Activated CD4-positive, alpha-beta memory T cell treated with anti-CD3 and anti-CD28 coated beads for 36 hours (primary cell): ENCODE data around the gene JAKMIP3. TPM values are rescaled to one million over a fixed set of nuclear protein-coding genes. Genes with fewer than 3 reads are reported as not detected.

Experiments
- CTCF ChIA-PET: fragments of 350-600 bp; sonication (Branson Sonifier 250); formaldehyde crosslinking; loops from one replicate; lab custom pipeline; 2021; ENCODE audit warnings: antibody characterized with exemption, inconsistent platforms; lab: Charles Lee
- POLR2A ChIA-PET: fragments of 350-600 bp; sonication (Branson Sonifier 250); formaldehyde crosslinking; loops from one replicate; lab custom pipeline; 2021; ENCODE audit warnings: antibody characterized with exemption; lab: Charles Lee
- DNase-seq: peaks from one replicate; pipeline ENCODE4 v3.0.0-alpha.2; 2020
- H3K27ac Mint-ChIP-seq: one replicate; pipeline ENCODE4 v1.8.0; 2021; ENCODE audit warnings: mixed read lengths
- H3K27me3 Mint-ChIP-seq: one replicate; pipeline ENCODE4 v1.8.0; 2021; ENCODE audit warnings: mixed read lengths
- H3K36me3 Mint-ChIP-seq: one replicate; pipeline ENCODE4 v1.8.0; 2021; ENCODE audit warnings: mixed read lengths
- H3K4me1 Mint-ChIP-seq: one replicate; pipeline ENCODE4 v1.8.0; 2021; ENCODE audit warnings: low read depth, mixed read lengths
- H3K4me3 Mint-ChIP-seq: one replicate; pipeline ENCODE4 v1.8.0; 2021; ENCODE audit warnings: mild to moderate bottlenecking, mixed read lengths
- H3K9me3 Mint-ChIP-seq: one replicate; pipeline ENCODE4 v1.8.0; 2021; ENCODE audit warnings: mixed read lengths
- intact Hi-C: fragments of 100-400 bp; cut with micrococcal nuclease; formaldehyde crosslinking; loops from one replicate; pipeline ENCODE4 v1.15.1; 2023
- total RNA-seq, 2 experiments: library from RNA; stranded (reverse); gene quantifications; one replicate each; pipeline ENCODE4 v1.2.3, GENCODE V29; 2021

Gene JAKMIP3
- total RNA-seq, 2 experiments from 2014 or later = 0.77 to 0.95 TPM

GRCh38 chr10:132095403-132096113 lies 29.8 kb downstream of the JAKMIP3 start:
- Mint-ChIP-seq H3K4me1 (peaks cover 2% of the 10 kb centered on the region), H3K36me3 (no peaks in the 10 kb centered on the region), H3K27me3 (peaks cover 21% of the 10 kb centered on the region), H3K9me3 (no peaks in the 10 kb centered on the region), H3K4me3 (no peak overlapping the region), H3K27ac (no peak overlapping the region)
- intact Hi-C loops = no loop called here
- ChIA-PET POLR2A (no interaction called here), CTCF (no interaction called here)
- DNase-seq = no peak

DNA sequence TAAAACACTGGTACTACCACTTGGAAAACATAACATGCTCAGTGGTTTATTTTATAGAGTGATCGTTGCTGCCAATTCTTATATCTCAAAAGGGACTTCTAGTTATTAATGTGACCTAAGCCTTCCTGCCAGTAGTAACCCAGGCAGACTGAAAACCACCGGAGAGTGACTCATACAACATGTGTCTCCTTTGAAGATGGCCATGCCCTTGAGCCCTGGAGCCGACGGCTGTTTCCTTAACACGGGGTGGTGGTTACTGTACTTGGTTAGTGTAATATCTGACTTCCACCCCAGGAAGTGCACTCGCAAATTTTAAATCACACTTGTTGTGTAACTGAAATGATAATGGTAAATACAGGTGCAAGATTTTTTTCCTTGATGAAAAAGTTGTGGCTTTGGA lies 30.5 kb downstream of the JAKMIP3 start:
- Mint-ChIP-seq H3K36me3 (no peaks in the 10 kb centered on the region), H3K9me3 (no peaks in the 10 kb centered on the region), H3K27ac (no peak overlapping the region), H3K4me1 (peaks cover 2% of the 10 kb centered on the region), H3K27me3 (peaks cover 24% of the 10 kb centered on the region), H3K4me3 (no peak overlapping the region)
- intact Hi-C loops = no loop called here
- peak; percentile 36 for DNase-seq
- ChIA-PET CTCF (no interaction called here), POLR2A (no interaction called here)

- peaks cover 2% of the 10 kb centered on the region for H3K4me1 Mint-ChIP-seq
- peaks cover 24% of the 10 kb centered on the region for H3K27me3 Mint-ChIP-seq
- no peak overlapping the region for H3K4me3 Mint-ChIP-seq
- DNase-seq = no peak
- no peaks in the 10 kb centered on the region for H3K9me3 Mint-ChIP-seq
- POLR2A ChIA-PET = no interaction called here
- no peaks in the 10 kb centered on the region for H3K36me3 Mint-ChIP-seq
- CTCF ChIA-PET = no interaction called here
- intact Hi-C loops = no loop called here
- no peak overlapping the region for H3K27ac Mint-ChIP-seq
Observed at GRCh38 chr10:132096863-132097478, 31.2 kb downstream of the JAKMIP3 start.

GRCh38 chr10:132097609-132098377 lies 32.0 kb downstream of the JAKMIP3 start:
- Mint-ChIP-seq H3K4me1 (peaks cover 2% of the 10 kb centered on the region), H3K36me3 (no peaks in the 10 kb centered on the region), H3K4me3 (no peak overlapping the region), H3K27me3 (peaks cover 21% of the 10 kb centered on the region), H3K9me3 (no peaks in the 10 kb centered on the region), H3K27ac (no peak overlapping the region)
- ChIA-PET CTCF (no interaction called here), POLR2A (no interaction called here)
- DNase-seq = no peak
- intact Hi-C loops = no loop called here

- Mint-ChIP-seq H3K27ac (no peak overlapping the region), H3K4me3 (no peak overlapping the region), H3K27me3 (peaks cover 21% of the 10 kb centered on the region), H3K36me3 (no peaks in the 10 kb centered on the region), H3K4me1 (peaks cover 2% of the 10 kb centered on the region), H3K9me3 (no peaks in the 10 kb centered on the region)
- no peak for DNase-seq
- POLR2A ChIA-PET = no interaction called here
- intact Hi-C loops = no loop called here
- CTCF ChIA-PET = no interaction called here
Observed at GRCh38 chr10:132098539-132099388, 33.0 kb downstream of the JAKMIP3 start.

DNA sequence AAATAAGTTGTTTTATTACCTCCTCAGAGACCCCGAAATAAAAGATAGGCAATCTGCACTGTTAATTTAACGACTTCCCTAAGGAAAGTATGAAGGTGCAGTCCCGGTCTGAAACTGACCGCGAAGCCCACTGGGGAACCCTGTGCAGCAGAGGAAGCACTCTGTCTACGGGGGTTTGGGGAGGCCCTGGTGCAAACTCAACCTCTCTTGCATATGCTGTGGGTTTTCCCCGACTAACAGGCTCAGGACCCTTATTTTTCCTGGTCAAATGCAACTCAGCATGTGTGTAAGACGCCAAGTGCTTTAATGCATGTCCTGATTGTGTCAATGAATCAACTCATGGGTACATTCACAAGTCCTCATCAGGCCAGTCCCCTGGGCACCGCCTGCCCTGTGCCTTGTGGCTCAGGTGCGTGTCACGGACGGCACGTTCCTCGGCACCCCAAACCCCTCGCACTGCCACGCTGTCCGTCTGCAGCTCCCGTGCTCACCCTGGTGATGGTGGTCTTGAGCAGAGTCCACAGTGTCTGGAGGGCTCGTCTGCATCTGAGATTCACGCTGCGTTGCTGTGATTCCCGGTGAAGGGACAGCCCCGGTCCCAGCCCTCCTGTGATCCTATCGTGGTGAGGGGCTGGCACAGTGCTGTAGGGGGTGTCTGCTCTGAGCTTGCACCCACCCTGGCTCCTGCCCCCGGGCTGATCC lies 33.8 kb downstream of the JAKMIP3 start:
- CTCF ChIA-PET = no interaction called here
- no peaks in the 10 kb centered on the region for H3K9me3 Mint-ChIP-seq

DNA sequence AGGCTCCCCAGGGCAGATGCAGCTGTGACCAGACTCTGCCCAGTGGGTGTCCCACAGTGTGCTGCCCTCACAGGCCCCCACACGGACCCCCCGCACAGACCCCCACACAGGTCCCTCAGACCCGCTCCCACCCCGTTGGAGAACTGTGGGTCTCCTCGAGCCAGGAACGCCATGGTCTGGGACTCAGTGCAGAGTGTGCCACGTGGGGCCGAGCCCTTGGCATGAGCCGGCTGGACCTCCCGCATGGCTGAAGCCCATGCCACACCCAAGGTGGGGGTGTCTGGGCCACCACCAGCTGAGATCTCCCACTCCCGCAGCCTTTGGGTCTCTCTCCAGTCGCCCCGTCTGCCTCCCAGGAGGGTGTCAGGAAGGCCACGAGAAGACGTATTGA lies 34.3 kb downstream of the JAKMIP3 start:
- Mint-ChIP-seq H3K9me3 (no peaks in the 10 kb centered on the region), H3K27me3 (peaks cover 16% of the 10 kb centered on the region), H3K36me3 (no peaks in the 10 kb centered on the region), H3K27ac (no peak overlapping the region), H3K4me3 (no peak overlapping the region), H3K4me1 (peaks cover 2% of the 10 kb centered on the region)
- no peak for DNase-seq
- ChIA-PET POLR2A (no interaction called here), CTCF (no interaction called here)
- intact Hi-C loops = no loop called here

More for the DNA sequence above, 33.8 kb downstream of the JAKMIP3 start:
- Mint-ChIP-seq H3K27ac (no peak overlapping the region), H3K4me3 (no peak overlapping the region), H3K4me1 (peaks cover 2% of the 10 kb centered on the region), H3K27me3 (peaks cover 19% of the 10 kb centered on the region), H3K36me3 (no peaks in the 10 kb centered on the region)
- intact Hi-C loops = no loop called here
- POLR2A ChIA-PET = no interaction called here
- no peak for DNase-seq

GRCh38 chr10:132100556-132101349 lies 35.0 kb downstream of the JAKMIP3 start:
- DNase-seq = no peak
- H3K36me3 Mint-ChIP-seq = no peaks in the 10 kb centered on the region
- no peak overlapping the region for H3K4me3 Mint-ChIP-seq
- intact Hi-C loops = no loop called here
- ChIA-PET CTCF (no interaction called here), POLR2A (no interaction called here)
- no peaks in the 10 kb centered on the region for H3K9me3 Mint-ChIP-seq
- H3K27me3 Mint-ChIP-seq = peaks cover 13% of the 10 kb centered on the region
- peaks cover 2% of the 10 kb centered on the region for H3K4me1 Mint-ChIP-seq
- H3K27ac Mint-ChIP-seq = no peak overlapping the region

- no peak overlapping the region for H3K27ac Mint-ChIP-seq
- no peaks in the 10 kb centered on the region for H3K9me3 Mint-ChIP-seq
- DNase-seq = no peak
- H3K36me3 Mint-ChIP-seq = no peaks in the 10 kb centered on the region
- H3K27me3 Mint-ChIP-seq = peaks cover 11% of the 10 kb centered on the region
- ChIA-PET POLR2A (no interaction called here), CTCF (interaction anchor here (0.6 kb wide), 1 partner anchor 759 kb away, joined by 3 read pairs; no protein-coding TSS in a partner anchor)
- intact Hi-C loops = no loop called here
- H3K4me3 Mint-ChIP-seq = no peak overlapping the region
- no peaks in the 10 kb centered on the region for H3K4me1 Mint-ChIP-seq
Observed at GRCh38 chr10:132101529-132101928, 35.8 kb downstream of the JAKMIP3 start.

GRCh38 chr10:132102071-132102716 lies 36.4 kb downstream of the JAKMIP3 start:
- ChIA-PET CTCF (interaction anchor here (0.6 kb wide), 1 partner anchor 758 kb away, joined by 3 read pairs; no protein-coding TSS in a partner anchor), POLR2A (no interaction called here)
- no peaks in the 10 kb centered on the region for H3K36me3 Mint-ChIP-seq
- no peak for DNase-seq
- intact Hi-C loops = no loop called here
- no peak overlapping the region for H3K27ac Mint-ChIP-seq
- peaks cover 11% of the 10 kb centered on the region for H3K27me3 Mint-ChIP-seq
- H3K9me3 Mint-ChIP-seq = no peaks in the 10 kb centered on the region
- no peak overlapping the region for H3K4me3 Mint-ChIP-seq
- no peaks in the 10 kb centered on the region for H3K4me1 Mint-ChIP-seq
